Kasumi-1 (cell line): Measurements from ENCODE around the gene ZNF24.

ENCODE experiments used
- DNase-seq, 2 experiments: peaks; one replicate each; lab custom pipeline; 2025; lab: John Stamatoyannopoulos, UW

Gene ZNF24

GRCh38 chr18:35355140-35355618 is 11.0 kb upstream of the ZNF24 start:
- DNase-seq: peak; percentile 77 to 88

GRCh38 chr18:35352778-35353177 is 8.6 kb upstream of the ZNF24 start:
- DNase-seq: no peak

GRCh38 chr18:35352283-35352682 is 8.1 kb upstream of the ZNF24 start:
- DNase-seq: no peak

GRCh38 chr18:35348001-35348400 is 3.8 kb upstream of the ZNF24 start:
- DNase-seq: no peak

- DNase-seq: no peak
Measured at GRCh38 chr18:35345950-35346349, 1.7 kb upstream of the ZNF24 start.

- no peak for DNase-seq
Measured at GRCh38 chr18:35345460-35345921, 1.3 kb upstream of the ZNF24 start.

- DNase-seq: no peak
Measured at GRCh38 chr18:35344736-35345459, 678 bp upstream of the ZNF24 start.

GRCh38 chr18:35343488-35343935 is 708 bp downstream of the ZNF24 start:
- peak in 1 of 2 experiments; percentile 4 for DNase-seq

- DNase-seq: no peak
Measured at GRCh38 chr18:35337286-35337685, 6.9 kb downstream of the ZNF24 start.

GRCh38 chr18:35335866-35336265 is 8.4 kb downstream of the ZNF24 start:
- no peak for DNase-seq

GRCh38 chr18:35334821-35335220 is 9.4 kb downstream of the ZNF24 start:
- no peak for DNase-seq

- DNase-seq: no peak
Measured at GRCh38 chr18:35334212-35334611, 10.0 kb downstream of the ZNF24 start.

- DNase-seq: no peak
Measured at GRCh38 chr18:35331367-35332087, 12.7 kb downstream of the ZNF24 start.

- no peak for DNase-seq
Measured at GRCh38 chr18:35328868-35329267, 15.4 kb downstream of the ZNF24 start.

GRCh38 chr18:35326695-35327387 is 17.4 kb downstream of the ZNF24 start:
- no peak for DNase-seq

- no peak for DNase-seq
Measured at GRCh38 chr18:35324926-35325655, 19.1 kb downstream of the ZNF24 start.

GRCh38 chr18:35322486-35323458 is 21.4 kb downstream of the ZNF24 start:
- no peak for DNase-seq

GRCh38 chr18:35311496-35311895 is 32.7 kb downstream of the ZNF24 start:
- no peak for DNase-seq

- DNase-seq: no peak
Measured at GRCh38 chr18:35306588-35307250, 37.5 kb downstream of the ZNF24 start.

GRCh38 chr18:35303610-35304009 is 40.6 kb downstream of the ZNF24 start:
- DNase-seq: no peak
